HepG2 (cell line): ENCODE measurements around the gene NXPH1. TPM values are rescaled to one million over a fixed set of nuclear protein-coding genes. Genes with fewer than 3 reads are reported as not detected.
A peak's percentile ranks its signal among the peaks of the same experiment; 100 is the strongest.

Source experiments
- ATAC-seq: fragments of 200-7000 bp; cut with Tn5 transposase; 3 replicates; pipeline ENCODE4 v1.9.1; 2020; ENCODE audit warnings: mild to moderate bottlenecking, moderate library complexity
- Bru-seq: library from RNA; stranded (reverse); fragments of 400-500 nt; gene quantifications from one replicate; lab custom pipeline; 2021; lab: Mats Ljungman, UMichigan
- BruChase-seq, 2 experiments: library from RNA; stranded (reverse); fragments of 400-500 nt; gene quantifications; one replicate each; lab custom pipeline; 2021; lab: Mats Ljungman, UMichigan
- BruUV-seq: library from RNA; stranded (reverse); fragments of 400-500 nt; replicated peaks from 2 replicates; lab custom pipeline; 2021; lab: Mats Ljungman, UMichigan
- CTCF ChIA-PET: fragments of 300-600 bp; formaldehyde crosslinking; extraction: SDS; loops from one replicate; lab custom pipeline; 2021; ENCODE audit warnings: low total read pairs, inconsistent platforms, low intra/inter-chr PET ratio; lab: Yijun Ruan, JAX
- POLR2A ChIA-PET: fragments of 350-600 bp; sonication (Branson Sonifier 250); formaldehyde crosslinking; loops from one replicate; lab custom pipeline; 2020; ENCODE audit warnings: antibody characterized with exemption, inconsistent platforms; lab: Yijun Ruan, JAX
- DNase-seq: peaks from one replicate; pipeline ENCODE4 v3.0.0-alpha.2; 2015; ENCODE audit warnings: low spot score
- FAIRE-seq: peaks from 3 replicates; lab custom pipeline; 2011; peaks lifted over from hg19 to GRCh38; lab: Jason Lieb, UNC
- H2AFZ ChIP-seq: one replicate; pipeline ENCODE4 v1.6.1; 2011; ENCODE audit warnings: low read length, inconsistent platforms
- H3K27ac ChIP-seq: fragments of 300-600 bp; 3 replicates; pipeline ENCODE4 v1.8.0; 2011; ENCODE audit warnings: mixed run types, mild to moderate bottlenecking, mixed read lengths, low read length, inconsistent platforms; ENCODE audit not compliant: insufficient read depth; ENCODE audit errors: extremely low read length
- H3K27me3 ChIP-seq, 2 experiments: fragments of 200-600 bp in 1 of 2; 2 replicates in 1 of 2; 3 replicates in 1 of 2; pipeline versions ENCODE4 v1.6.0 to v1.8.0; 2011; ENCODE audit warnings: low read length in 2 of 2, mild to moderate bottlenecking in 2 of 2, moderate library complexity in 2 of 2, inconsistent platforms in 1 of 2; ENCODE audit not compliant: insufficient read depth in 2 of 2, control insufficient read depth in 1 of 2
- H3K36me3 ChIP-seq, 2 experiments: fragments of 200-600 bp in 1 of 2; replicated peaks in 1 of 2; 2 replicates in 1 of 2; 3 replicates in 1 of 2; pipeline versions ENCODE4 v1.5.1 to v1.8.0; 2011; ENCODE audit warnings: low read length in 2 of 2, inconsistent platforms in 1 of 2; ENCODE audit not compliant: insufficient read depth in 2 of 2, control insufficient read depth in 1 of 2
- H3K4me1 ChIP-seq: 2 replicates; pipeline ENCODE4 v1.5.1; 2012; ENCODE audit warnings: low read length, inconsistent platforms; ENCODE audit not compliant: insufficient read depth
- H3K4me2 ChIP-seq: 2 replicates; pipeline ENCODE4 v1.6.0; 2011; ENCODE audit warnings: low read depth, low read length, inconsistent platforms
- H3K4me3 ChIP-seq, 3 experiments: fragments of 200-600 bp in 1 of 3; sonication (generic), shearing (Covaris generic) in 1 of 3; replicated peaks in 1 of 3; 2 replicates each; pipeline ENCODE4 v1.5.1; 2011 to 2016; ENCODE audit warnings: low read length in 3 of 3, inconsistent platforms in 2 of 3, low read depth in 2 of 3, mild to moderate bottlenecking in 2 of 3, control low read depth in 1 of 3, mixed read lengths in 1 of 3; ENCODE audit not compliant: insufficient read depth in 1 of 3
- H3K79me2 ChIP-seq: one replicate; pipeline ENCODE4 v1.6.1; 2011; ENCODE audit warnings: low read length, inconsistent platforms; ENCODE audit not compliant: insufficient read depth
- H3K9ac ChIP-seq: 2 replicates; pipeline ENCODE4 v1.6.0; 2011; ENCODE audit warnings: mild to moderate bottlenecking, low read depth, low read length, inconsistent platforms; ENCODE audit not compliant: insufficient read depth
- H3K9me3 ChIP-seq: 2 replicates; pipeline ENCODE4 v1.5.1; 2012; ENCODE audit warnings: mild to moderate bottlenecking, low read length
- H4K20me1 ChIP-seq: 2 replicates; pipeline ENCODE4 v1.6.0; 2011; ENCODE audit warnings: inconsistent platforms, mild to moderate bottlenecking, low read length, moderate library complexity; ENCODE audit not compliant: insufficient read depth
- CREB1 ChIP-seq, 2 experiments: fragments of 450-650 bp in 1 of 2; IDR thresholded peaks; 2 replicates each; pipeline ENCODE4 v1.6.1; 2016 to 2017; ENCODE audit warnings: control low read depth in 1 of 2, mild to moderate bottlenecking in 1 of 2, missing compliant biosample characterization in 1 of 2, missing genetic modification characterization in 1 of 2
- IRF9 ChIP-seq: sonication (generic); formaldehyde crosslinking; IDR thresholded peaks from 2 replicates; pipeline ENCODE4 v1.8.0; 2022; ENCODE audit warnings: missing genetic modification reagents, mild to moderate bottlenecking, borderline replicate concordance
- KLF11 ChIP-seq: IDR thresholded peaks from 2 replicates; pipeline ENCODE4 v1.6.1; 2016; ENCODE audit warnings: missing compliant biosample characterization
- NFYB ChIP-seq: sonication (generic); formaldehyde crosslinking; IDR thresholded peaks from 2 replicates; pipeline ENCODE4 v1.4.0; 2020; ENCODE audit warnings: missing genetic modification reagents
- RBM39 ChIP-seq: fragments of 200-400 bp; formaldehyde crosslinking; IDR thresholded peaks from one replicate; pipeline ENCODE4 v1.6.1; 2018; ENCODE audit warnings: antibody characterized with exemption, mild to moderate bottlenecking, low read depth, low read length; ENCODE audit not compliant: poor library complexity, severe bottlenecking
- ZFAT ChIP-seq: sonication (generic); formaldehyde crosslinking; conservative IDR thresholded peaks from 2 replicates; pipeline ENCODE4 v1.8.1; 2023; ENCODE audit warnings: missing genetic modification reagents, inconsistent platforms
- ZFP36L1 ChIP-seq: sonication (generic); formaldehyde crosslinking; IDR thresholded peaks from 2 replicates; pipeline ENCODE4 v1.8.0; 2022; ENCODE audit warnings: mild to moderate bottlenecking, missing genetic modification reagents, moderate library complexity
- ZNF282 ChIP-seq: fragments of 450-650 bp; IDR thresholded peaks from 2 replicates; pipeline ENCODE4 v1.6.1; 2018; ENCODE audit not compliant: partially characterized antibody
- ZNF530 ChIP-seq: sonication (generic); formaldehyde crosslinking; IDR thresholded peaks from 2 replicates; pipeline ENCODE4 v1.5.0; 2020; ENCODE audit warnings: low read depth, mild to moderate bottlenecking, missing genetic modification reagents
- ZNF563 ChIP-seq: sonication (generic); formaldehyde crosslinking; IDR thresholded peaks from 2 replicates; pipeline ENCODE4 v1.8.0; 2022; ENCODE audit warnings: mild to moderate bottlenecking, moderate library complexity, missing genetic modification reagents
- ZNF615 ChIP-seq: sonication (generic); formaldehyde crosslinking; IDR thresholded peaks from 2 replicates; pipeline ENCODE4 v1.5.0; 2020; ENCODE audit warnings: mild to moderate bottlenecking, missing genetic modification reagents, borderline replicate concordance
- ZNF768 ChIP-seq: sonication (generic); formaldehyde crosslinking; IDR thresholded peaks from 2 replicates; pipeline ENCODE4 v1.4.0; 2020; ENCODE audit warnings: missing genetic modification reagents
- WGBS: methylation state at CpG from one replicate; pipeline ENCODE4 v1.1.6; 2017; ENCODE audit warnings: low lambda C conversion rate; 5-methylcytosine and 5-hydroxymethylcytosine counted together
- in situ Hi-C: cut with HindIII; loops from 2 replicates; pipeline ENCODE4 v1.10.0; 2017; ENCODE audit warnings: low pct_unique_long_range_greater_than_20kb; ENCODE audit not compliant: extremely low pct_ligation_motif_present
- intact Hi-C: fragments of 100-400 bp; cut with micrococcal nuclease; formaldehyde crosslinking; loops from one replicate; pipeline ENCODE4 v1.10.0; 2022; ENCODE audit not compliant: unreplicated experiment
- long read RNA-seq, 2 experiments: library from RNA in 1 of 2; library from polyadenylated mRNA in 1 of 2; stranded (forward) in 1 of 2; unstranded in 1 of 2; transcript quantifications; one replicate each; pipeline ENCODE4 v2.0.0, GENCODE V29; 2019 to 2022
- polyA minus RNA-seq, 3 experiments: library from RNA; depleted of rRNA, polyadenylated mRNA; stranded (reverse); fragments of >200 nt; gene quantifications; 2 replicates each; pipeline ENCODE4 v1.2.3, GENCODE V29; 2011; ENCODE audit warnings: low replicate concordance in 1 of 3
- polyA plus RNA-seq, 8 experiments: library from polyadenylated mRNA; depleted of rRNA in 3 of 8; stranded (reverse) in 7 of 8; unstranded in 1 of 8; fragments of >200 nt; fragmentation: Illumina TruSeq in 4 of 8; extraction: Trizol in 4 of 8; gene quantifications; 2 replicates each; pipeline versions ENCODE4 v1.2.1 to v1.2.3, GENCODE V29; 2011 to 2016; ENCODE audit warnings: low read depth in 4 of 8, missing spikeins in 1 of 8, mixed read lengths in 1 of 8; ENCODE audit not compliant: insufficient read depth in 1 of 8
- total RNA-seq, 5 experiments: library from RNA; depleted of rRNA; stranded (reverse); fragments of >200 nt; fragmentation: Illumina TruSeq; extraction: Trizol; gene quantifications; 2 replicates each; pipeline ENCODE4 v1.2.3, GENCODE V29; 2016; ENCODE audit warnings: low read depth in 1 of 5
- TF ChIP-seq, protein P1 (sequence below): sonication (generic); formaldehyde crosslinking; IDR thresholded peaks from 2 replicates; pipeline ENCODE4 v1.8.0; 2022; ENCODE audit warnings: mild to moderate bottlenecking, missing genetic modification reagents, borderline replicate concordance
- TF ChIP-seq, protein P2 (sequence below): sonication (generic); formaldehyde crosslinking; IDR thresholded peaks from 2 replicates; pipeline ENCODE4 v1.4.0; 2020; ENCODE audit warnings: missing genetic modification reagents

Gene NXPH1
- not detected in 2 replicates for total RNA-seq (2016; rRNA removed; fragmentation: Illumina TruSeq; extraction: Trizol)
- not detected in 2 replicates for total RNA-seq (2016; cell fraction: cytosol; rRNA removed; fragmentation: Illumina TruSeq; extraction: Trizol; ENCODE audit: low read depth)
- not detected in 2 replicates for total RNA-seq (2016; cell fraction: insoluble cytoplasmic fraction; rRNA removed; fragmentation: Illumina TruSeq; extraction: Trizol)
- total RNA-seq (2016; cell fraction: membrane; rRNA removed; fragmentation: Illumina TruSeq; extraction: Trizol) = not detected in 2 replicates
- total RNA-seq (2016; cell fraction: nucleus; rRNA removed; fragmentation: Illumina TruSeq; extraction: Trizol) = not detected in 2 replicates
- polyA plus RNA-seq (2011; rRNA removed) = not detected in 2 replicates
- not detected in 2 replicates for polyA plus RNA-seq (2011; cell fraction: cytosol; rRNA removed)
- not detected in 2 replicates for polyA plus RNA-seq (2011; cell fraction: nucleus; rRNA removed)
- not detected in 2 replicates for polyA plus RNA-seq (2012)
- not detected in 2 replicates for polyA plus RNA-seq (2016; cell fraction: cytosol; fragmentation: Illumina TruSeq; extraction: Trizol; ENCODE audit: low read depth)
- not detected in 2 replicates for polyA plus RNA-seq (2016; cell fraction: insoluble cytoplasmic fraction; fragmentation: Illumina TruSeq; extraction: Trizol; ENCODE audit: low read depth)
- not detected in 2 replicates for polyA plus RNA-seq (2016; cell fraction: membrane; fragmentation: Illumina TruSeq; extraction: Trizol; ENCODE audit: low read depth)
- not detected in 2 replicates for polyA plus RNA-seq (2016; cell fraction: nucleus; fragmentation: Illumina TruSeq; extraction: Trizol; ENCODE audit: insufficient read depth, low read depth)
- not detected in 2 replicates for polyA minus RNA-seq (2011; rRNA and poly(A)+ RNA removed; ENCODE audit: low replicate concordance)
- polyA minus RNA-seq (2011; cell fraction: cytosol; rRNA and poly(A)+ RNA removed) = not detected in 2 replicates
- polyA minus RNA-seq (2011; cell fraction: nucleus; rRNA and poly(A)+ RNA removed) = not detected in 2 replicates
- percentile 3 among the genes with signal in this experiment for Bru-seq, nascent RNA
- percentile 2 among the genes with signal in this experiment for BruChase-seq, experiment 1, labeled RNA remaining after a 6-hour chase
- percentile 7 among the genes with signal in this experiment for BruChase-seq, experiment 2, labeled RNA remaining after a 2-hour chase
- long read RNA-seq, experiment 1 = 0 reads
- long read RNA-seq, experiment 2 = 0 reads

DNA sequence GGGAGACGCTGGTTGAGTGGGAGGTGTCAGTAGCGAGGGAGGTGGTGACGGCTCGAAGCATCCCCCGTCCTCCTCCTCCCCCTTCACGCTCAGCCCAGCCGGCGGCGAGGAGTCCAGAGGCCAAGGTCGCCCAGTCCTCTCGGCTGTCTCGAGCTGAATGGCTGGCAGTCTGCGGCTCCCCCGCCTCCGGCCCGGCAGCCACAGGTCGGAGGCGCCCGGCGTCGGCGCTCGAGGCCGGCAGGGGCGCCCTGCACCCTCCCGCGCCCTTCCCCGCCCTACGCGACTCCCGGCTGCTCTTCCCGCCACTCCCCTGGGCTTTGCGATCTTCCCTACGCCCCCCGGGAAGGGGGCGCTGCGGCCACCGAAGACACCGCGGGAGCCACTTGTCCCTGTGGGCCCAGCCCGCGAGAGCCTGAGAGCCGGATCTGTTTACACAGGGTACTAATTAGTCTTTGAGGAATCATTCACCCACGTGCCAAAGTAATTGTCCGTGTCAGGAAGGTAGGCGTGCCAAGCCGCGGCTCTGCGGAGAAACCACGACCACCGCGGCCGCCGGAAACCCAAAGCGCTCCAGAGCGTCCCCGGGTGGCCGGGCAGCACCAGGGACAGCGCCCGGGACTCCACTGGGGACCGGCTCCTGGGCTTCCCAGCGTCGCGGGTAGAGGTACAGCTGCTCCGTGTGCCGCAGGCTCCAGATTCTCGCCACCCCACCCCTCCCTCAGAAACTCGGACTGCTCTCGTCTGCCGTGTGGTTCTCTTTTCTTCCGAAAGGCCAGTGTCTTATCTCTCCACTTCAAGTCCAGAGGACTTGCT lies at the start of gene NXPH1:
NXPH1 (plus strand) TSS at position 133 of the 813 bp plus-strand sequence.
- peaks cover 0 to 33% of the 10 kb centered on the region in 2 experiments; a peak in 3 of 5 replicates for H3K27me3 ChIP-seq
- no peak within 1 kb of the TSS for H3K9ac ChIP-seq
- ChIA-PET POLR2A (no interaction called here), CTCF (no interaction called here)
- intact Hi-C loops (no loop called here), in situ Hi-C loops (no loop called here)
- ATAC-seq = peak; percentile 92
- peak within 1 kb of the TSS; percentile 57 for H3K4me2 ChIP-seq
- no peak within 1 kb of the TSS for H3K27ac ChIP-seq
- H3K4me3 ChIP-seq = peak within 1 kb of the TSS in 1 of 3 experiments; percentile 37; a peak in 2 of 6 replicates
- H3K9me3 ChIP-seq = no peaks in the 10 kb centered on the region
- no peaks in the 10 kb centered on the region for H3K36me3 ChIP-seq
- no peaks in the 10 kb centered on the region for H4K20me1 ChIP-seq
- no peaks in the 10 kb centered on the region for H3K79me2 ChIP-seq
- FAIRE-seq = no peak
- no peak within 1 kb of the TSS for H2AFZ ChIP-seq
- peaks cover 25% of the 10 kb centered on the region for H3K4me1 ChIP-seq
- 15% methylated on average over 33 of the region's 71 CpGs for WGBS
- DNase-seq = peak; percentile 37
- BruUV-seq = no TSS peak
- no peak for TF ChIP-seq ZNF768 (CRISPR knock-in tag)
- TF ChIP-seq, protein P1, sequence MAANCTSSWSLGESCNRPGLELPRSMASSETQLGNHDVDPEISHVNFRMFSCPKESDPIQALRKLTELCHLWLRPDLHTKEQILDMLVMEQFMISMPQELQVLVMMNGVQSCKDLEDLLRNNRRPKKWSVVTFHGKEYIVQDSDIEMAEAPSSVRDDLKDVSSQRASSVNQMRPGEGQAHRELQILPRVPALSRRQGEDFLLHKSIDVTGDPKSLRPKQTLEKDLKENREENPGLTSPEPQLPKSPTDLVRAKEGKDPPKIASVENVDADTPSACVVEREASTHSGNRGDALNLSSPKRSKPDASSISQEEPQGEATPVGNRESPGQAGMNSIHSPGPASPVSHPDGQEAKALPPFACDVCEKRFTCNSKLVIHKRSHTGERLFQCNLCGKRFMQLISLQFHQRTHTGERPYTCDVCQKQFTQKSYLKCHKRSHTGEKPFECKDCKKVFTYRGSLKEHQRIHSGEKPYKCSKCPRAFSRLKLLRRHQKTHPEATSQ (CRISPR knock-in tag) = no peak
- TF ChIP-seq IRF9 (CRISPR knock-in tag) = no peak
- TF ChIP-seq, protein P2, sequence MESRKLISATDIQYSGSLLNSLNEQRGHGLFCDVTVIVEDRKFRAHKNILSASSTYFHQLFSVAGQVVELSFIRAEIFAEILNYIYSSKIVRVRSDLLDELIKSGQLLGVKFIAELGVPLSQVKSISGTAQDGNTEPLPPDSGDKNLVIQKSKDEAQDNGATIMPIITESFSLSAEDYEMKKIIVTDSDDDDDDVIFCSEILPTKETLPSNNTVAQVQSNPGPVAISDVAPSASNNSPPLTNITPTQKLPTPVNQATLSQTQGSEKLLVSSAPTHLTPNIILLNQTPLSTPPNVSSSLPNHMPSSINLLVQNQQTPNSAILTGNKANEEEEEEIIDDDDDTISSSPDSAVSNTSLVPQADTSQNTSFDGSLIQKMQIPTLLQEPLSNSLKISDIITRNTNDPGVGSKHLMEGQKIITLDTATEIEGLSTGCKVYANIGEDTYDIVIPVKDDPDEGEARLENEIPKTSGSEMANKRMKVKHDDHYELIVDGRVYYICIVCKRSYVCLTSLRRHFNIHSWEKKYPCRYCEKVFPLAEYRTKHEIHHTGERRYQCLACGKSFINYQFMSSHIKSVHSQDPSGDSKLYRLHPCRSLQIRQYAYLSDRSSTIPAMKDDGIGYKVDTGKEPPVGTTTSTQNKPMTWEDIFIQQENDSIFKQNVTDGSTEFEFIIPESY (CRISPR knock-in tag) = peak; percentile 22; the same call in 1 of the 2 replicates
- TF ChIP-seq KLF11 (CRISPR knock-in tag) = no peak
- TF ChIP-seq ZNF563 = peak; percentile 38; the same call in 1 of the 2 replicates
- no peak for TF ChIP-seq ZNF615 (CRISPR knock-in tag)
- TF ChIP-seq RBM39 = peak; percentile 25
- TF ChIP-seq CREB1 (IDR thresholded peaks at IDR 0.05) = no peak
- no peak for TF ChIP-seq CREB1 (CRISPR knock-in tag; IDR thresholded peaks at IDR 0.05)
- no peak for TF ChIP-seq ZNF530 (CRISPR knock-in tag)
- TF ChIP-seq NFYB (CRISPR knock-in tag) = no peak
- TF ChIP-seq ZFAT (CRISPR knock-in tag) = no peak
- no peak for TF ChIP-seq ZNF282
- TF ChIP-seq ZFP36L1 = no peak
